Ovary (tissue), 9 donors: Measurements from ENCODE around the gene TTC33. TPM values are rescaled to one million over a fixed set of nuclear protein-coding genes. Genes with fewer than 3 reads are reported as not detected.
"Not testable (repeated sequence)": the region's sequence is repeated elsewhere in the genome, so short reads cannot be mapped to it uniquely, and the experiment has no call there.

Source experiments
- DNase-seq, 5 donors: peaks; one replicate each; pipeline ENCODE4 v3.0.0-alpha.2; 2019 to 2020
- H3K27ac ChIP-seq, 2 donors: fragments of 200-600 bp; one replicate each; pipeline versions ENCODE4 v1.5.1 to v1.8.0; 2019 to 2022
- H3K27me3 ChIP-seq: fragments of 200-600 bp; one replicate; pipeline ENCODE4 v1.8.0; 2022
- H3K36me3 ChIP-seq: fragments of 200-600 bp; sonication (generic); one replicate; pipeline ENCODE4 v1.5.1; 2019
- H3K4me1 ChIP-seq: one replicate; pipeline ENCODE4 v1.8.1; 2013; ENCODE audit warnings: mild to moderate bottlenecking, moderate library complexity; ENCODE audit not compliant: insufficient read depth
- H3K4me3 ChIP-seq: fragments of 200-600 bp; sonication (generic); one replicate; pipeline ENCODE4 v1.5.1; 2017
- H3K9me3 ChIP-seq, 2 donors: fragments of 200-600 bp in 1 of 2; sonication (generic) in 1 of 2; one replicate each; pipeline versions ENCODE4 v1.5.1 to v1.8.1; 2013 to 2019; ENCODE audit warnings: mild to moderate bottlenecking in 1 of 2, moderate library complexity in 1 of 2
- CTCF ChIP-seq, 3 donors: fragments of 450-650 bp in 2 of 3; fragments of 200-600 bp in 1 of 3; IDR thresholded peaks; one replicate each; pipeline versions ENCODE4 v1.5.1 to v1.8.0; 2016 to 2022; ENCODE audit warnings: antibody characterized with exemption in 3 of 3, mild to moderate bottlenecking in 1 of 3
- EP300 ChIP-seq: sonication (generic); formaldehyde crosslinking; IDR thresholded peaks from one replicate; pipeline ENCODE4 v1.6.1; 2017; ENCODE audit warnings: antibody characterized with exemption
- POLR2A ChIP-seq: fragments of 450-650 bp; IDR thresholded peaks from one replicate; pipeline ENCODE4 v1.6.1; 2017; ENCODE audit warnings: antibody characterized with exemption, mild to moderate bottlenecking, moderate library complexity
- WGBS, 3 donors: extraction: QIAGEN DNeasy Blood & Tissue Kit in 1 of 3; methylation state at CpG; one replicate each; pipeline versions ENCODE4 v1.1.5 to v1.1.7; 2013 to 2017; 5-methylcytosine and 5-hydroxymethylcytosine counted together
- intact Hi-C, 4 donors: fragments of 100-400 bp; cut with DNase I; formaldehyde crosslinking; loops; one replicate each; pipeline versions ENCODE4 v1.11.0 to v1.15.1; 2022 to 2023
- polyA plus RNA-seq, 2 donors: library from polyadenylated mRNA; stranded (reverse); fragments of 200-250 nt in 1 of 2; fragments of 350-450 nt in 1 of 2; fragmentation: Illumina TruSeq in 1 of 2; extraction: RNeasy Lipid Tissue Mini Kit (QIAGEN cat#74804) in 1 of 2; gene quantifications; one replicate each; pipeline ENCODE4 v1.2.3, GENCODE V29; 2013 to 2014
- total RNA-seq, 7 donors: library from RNA; depleted of rRNA in 2 of 7; stranded (reverse); fragments of >200 nt in 2 of 7; fragmentation: NEBNext Ultra II Directional in 3 of 7; extraction: Animal tissue kit (Norgen Biotek cat#: 25700) in 3 of 7; gene quantifications; one replicate each; pipeline versions ENCODE4 v1.1.0 to v1.2.4, GENCODE V29; 2016 to 2023
- donor health status: DM: no; HTN: no; CAD: no; lungs with moderate emphysema.
- donor health status: DM: no; HTN: no; CAD: no.
- donor health status: Bipolar disorder and iron deficiency.
- donor health status: DM: yes; HTN: yes; CAD: no.
- donor health status: DM: no; HTN: no; CAD: no.
- donor health status: DM: yes; HTN: yes; CAD: no.

TTC33 gene
- total and polyA plus RNA-seq, 9 donors = 10.6 to 26.0 (median 18.8) TPM

GRCh38 chr5:40716590-40716989 lies 39.2 kb downstream of the TTC33 start:
- 94 to 97% (median 95%) methylated on average over 2 of the region's 2 CpGs for WGBS, 3 donors
- Histone ChIP-seq H3K36me3 (no peaks in the 10 kb centered on the region), H3K4me1 (no peaks in the 10 kb centered on the region), H3K27me3 (no peaks in the 10 kb centered on the region), H3K9me3 (no peaks in the 10 kb centered on the region), H3K4me3 (no peak overlapping the region), H3K27ac (no peak overlapping the region)
- intact Hi-C loops = no loop called here
- TF ChIP-seq POLR2A (no peak), CTCF (IDR thresholded peaks at IDR 0.05) (no peak), EP300 (no peak)
- DNase-seq = no peak

GRCh38 chr5:40716000-40716399 lies 39.8 kb downstream of the TTC33 start:
- no peak overlapping the region for H3K27ac ChIP-seq
- DNase-seq = no peak
- H3K36me3 ChIP-seq = no peaks in the 10 kb centered on the region
- no peaks in the 10 kb centered on the region for H3K27me3 ChIP-seq
- WGBS, 3 donors = 32 to 42% (median 38%) methylated on average over 2 of the region's 2 CpGs
- intact Hi-C loops = no loop called here
- H3K4me1 ChIP-seq = no peaks in the 10 kb centered on the region
- TF ChIP-seq EP300 = no peak
- no peak for TF ChIP-seq POLR2A
- TF ChIP-seq CTCF (IDR thresholded peaks at IDR 0.05) = no peak
- H3K9me3 ChIP-seq = no peaks in the 10 kb centered on the region
- no peak overlapping the region for H3K4me3 ChIP-seq

GRCh38 chr5:40714001-40714400 lies 41.8 kb downstream of the TTC33 start:
- Histone ChIP-seq H3K4me1 (no peaks in the 10 kb centered on the region), H3K27ac (no peak overlapping the region), H3K4me3 (no peak overlapping the region), H3K36me3 (no peaks in the 10 kb centered on the region), H3K9me3 (no peaks in the 10 kb centered on the region), H3K27me3 (no peaks in the 10 kb centered on the region)
- DNase-seq = no peak
- intact Hi-C loops = no loop called here
- TF ChIP-seq POLR2A (no peak), CTCF (IDR thresholded peaks at IDR 0.05) (no peak), EP300 (no peak)

GRCh38 chr5:40710575-40710974 lies 45.2 kb downstream of the TTC33 start:
- H3K27me3 ChIP-seq, H3K4me1 ChIP-seq, H3K4me3 ChIP-seq, H3K27ac ChIP-seq, intact Hi-C loops, H3K36me3 ChIP-seq, DNase-seq, H3K9me3 ChIP-seq: not testable (repeated sequence)

GRCh38 chr5:40705484-40705883 lies 50.3 kb downstream of the TTC33 start:
- intact Hi-C loops, H3K9me3 ChIP-seq, H3K4me1 ChIP-seq, H3K27me3 ChIP-seq, DNase-seq, H3K27ac ChIP-seq, H3K4me3 ChIP-seq, H3K36me3 ChIP-seq: not testable (repeated sequence)
- WGBS, 3 donors = 95 to 100% (median 100%) methylated on average over 1 of the region's 1 CpG

GRCh38 chr5:40702027-40702426 lies 53.7 kb downstream of the TTC33 start:
- H3K27ac ChIP-seq, H3K27me3 ChIP-seq, H3K4me3 ChIP-seq, H3K4me1 ChIP-seq, intact Hi-C loops, DNase-seq, H3K36me3 ChIP-seq, H3K9me3 ChIP-seq: not testable (repeated sequence)
